ENCODE measurements around the gene TBC1D1. TPM values are rescaled to one million over a fixed set of nuclear protein-coding genes. Genes with fewer than 3 reads are reported as not detected.

The TBC1D1 gene
- total RNA-seq, 1 donor from 2014 or later = 54.5 TPM

DNA sequence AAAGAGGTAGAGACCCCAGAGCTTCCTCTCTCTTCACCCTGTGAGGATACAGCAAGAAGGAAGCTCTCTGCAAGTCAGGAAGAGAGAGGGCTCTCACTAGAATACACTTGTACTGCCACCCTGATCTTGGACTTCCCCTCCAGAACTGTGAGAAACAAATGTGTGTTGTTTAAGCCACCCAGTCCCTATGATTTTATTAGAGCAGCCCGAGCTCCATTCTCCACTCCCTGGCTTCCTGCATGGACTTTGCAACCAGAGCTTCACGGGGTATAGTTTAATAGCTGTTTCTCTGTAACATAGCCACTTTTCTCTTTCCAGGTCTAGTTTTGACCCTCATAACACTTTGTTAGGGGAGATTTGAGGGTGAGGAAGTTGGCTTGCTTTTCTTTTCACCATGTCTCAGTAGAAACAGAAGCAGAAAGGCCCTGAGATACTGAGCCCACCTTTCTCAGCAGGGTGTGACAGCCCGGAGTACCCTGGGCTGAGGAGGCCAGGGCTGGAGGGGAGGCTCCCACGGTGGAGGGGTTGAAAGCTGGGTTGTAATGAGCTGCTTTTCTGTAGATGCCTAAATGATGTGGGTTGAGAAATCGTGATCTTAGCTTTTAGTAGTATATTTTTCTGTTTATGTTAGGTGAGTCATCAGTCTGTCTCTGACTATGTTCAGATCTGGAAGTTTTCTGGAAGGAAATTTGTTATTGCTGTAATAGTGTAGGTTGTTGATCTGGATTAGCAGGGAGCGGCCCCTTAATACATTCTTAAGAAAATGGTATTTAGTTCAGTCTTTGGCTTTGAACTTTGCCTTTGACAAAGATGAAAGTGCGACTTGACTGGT, 187.9 kb downstream of the TBC1D1 start:
- H3K9ac ChIP-seq (ENCODE audit: low read length) = peak overlapping the region; percentile 76
- Mint-ChIP-seq H3K27ac (ENCODE audit: unreplicated experiment) (peak overlapping the region; percentile 64), H3K9me3 (ENCODE audit: unreplicated experiment) (no peaks in the 10 kb centered on the region), H3K4me1 (ENCODE audit: low read depth, unreplicated experiment) (peaks cover 25% of the 10 kb centered on the region), H3K27me3 (ENCODE audit: low read depth, unreplicated experiment) (no peaks in the 10 kb centered on the region), H3K36me3 (ENCODE audit: low read depth, unreplicated experiment) (peaks cover 12% of the 10 kb centered on the region), H3K4me3 (ENCODE audit: unreplicated experiment) (no peak overlapping the region)
- H3K79me2 ChIP-seq (ENCODE audit: insufficient read depth, low read length) = no peaks in the 10 kb centered on the region
- H3K27me3 ChIP-seq (ENCODE audit: insufficient read depth, low read length) = no peaks in the 10 kb centered on the region
- no peaks in the 10 kb centered on the region for H3K36me3 ChIP-seq (ENCODE audit: insufficient read depth, low read length)
- TF ChIP-seq EZH2 (IDR thresholded peaks at IDR 0.05; ENCODE audit: insufficient read depth, low read length) = no peak
- TF ChIP-seq, protein P1, sequence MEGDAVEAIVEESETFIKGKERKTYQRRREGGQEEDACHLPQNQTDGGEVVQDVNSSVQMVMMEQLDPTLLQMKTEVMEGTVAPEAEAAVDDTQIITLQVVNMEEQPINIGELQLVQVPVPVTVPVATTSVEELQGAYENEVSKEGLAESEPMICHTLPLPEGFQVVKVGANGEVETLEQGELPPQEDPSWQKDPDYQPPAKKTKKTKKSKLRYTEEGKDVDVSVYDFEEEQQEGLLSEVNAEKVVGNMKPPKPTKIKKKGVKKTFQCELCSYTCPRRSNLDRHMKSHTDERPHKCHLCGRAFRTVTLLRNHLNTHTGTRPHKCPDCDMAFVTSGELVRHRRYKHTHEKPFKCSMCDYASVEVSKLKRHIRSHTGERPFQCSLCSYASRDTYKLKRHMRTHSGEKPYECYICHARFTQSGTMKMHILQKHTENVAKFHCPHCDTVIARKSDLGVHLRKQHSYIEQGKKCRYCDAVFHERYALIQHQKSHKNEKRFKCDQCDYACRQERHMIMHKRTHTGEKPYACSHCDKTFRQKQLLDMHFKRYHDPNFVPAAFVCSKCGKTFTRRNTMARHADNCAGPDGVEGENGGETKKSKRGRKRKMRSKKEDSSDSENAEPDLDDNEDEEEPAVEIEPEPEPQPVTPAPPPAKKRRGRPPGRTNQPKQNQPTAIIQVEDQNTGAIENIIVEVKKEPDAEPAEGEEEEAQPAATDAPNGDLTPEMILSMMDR (IDR thresholded peaks at IDR 0.05; ENCODE audit: insufficient read depth, low read depth, low read length) = no peak
- peaks cover 35% of the 10 kb centered on the region for H3K4me1 ChIP-seq (ENCODE audit: insufficient read depth, low read length)
- peak overlapping the region; percentile 90 for H3K27ac ChIP-seq (ENCODE audit: low read depth, low read length)
- DNase-seq (ENCODE audit: low read depth) (peak; percentile 81), FAIRE-seq (peak; percentile 54)
- no peak overlapping the region for H3K4me3 ChIP-seq (ENCODE audit: insufficient read depth, low read depth, low read length)
- peak overlapping the region; percentile 62 for H3K4me2 ChIP-seq (ENCODE audit: low read length)
- peak overlapping the region; percentile 28 for H2AFZ ChIP-seq (ENCODE audit: low read depth, low read length)
- no peaks in the 10 kb centered on the region for H4K20me1 ChIP-seq (ENCODE audit: insufficient read depth, low read length)
- no peaks in the 10 kb centered on the region for H3K9me3 ChIP-seq (ENCODE audit: insufficient read depth, low read depth, low read length)

DNA sequence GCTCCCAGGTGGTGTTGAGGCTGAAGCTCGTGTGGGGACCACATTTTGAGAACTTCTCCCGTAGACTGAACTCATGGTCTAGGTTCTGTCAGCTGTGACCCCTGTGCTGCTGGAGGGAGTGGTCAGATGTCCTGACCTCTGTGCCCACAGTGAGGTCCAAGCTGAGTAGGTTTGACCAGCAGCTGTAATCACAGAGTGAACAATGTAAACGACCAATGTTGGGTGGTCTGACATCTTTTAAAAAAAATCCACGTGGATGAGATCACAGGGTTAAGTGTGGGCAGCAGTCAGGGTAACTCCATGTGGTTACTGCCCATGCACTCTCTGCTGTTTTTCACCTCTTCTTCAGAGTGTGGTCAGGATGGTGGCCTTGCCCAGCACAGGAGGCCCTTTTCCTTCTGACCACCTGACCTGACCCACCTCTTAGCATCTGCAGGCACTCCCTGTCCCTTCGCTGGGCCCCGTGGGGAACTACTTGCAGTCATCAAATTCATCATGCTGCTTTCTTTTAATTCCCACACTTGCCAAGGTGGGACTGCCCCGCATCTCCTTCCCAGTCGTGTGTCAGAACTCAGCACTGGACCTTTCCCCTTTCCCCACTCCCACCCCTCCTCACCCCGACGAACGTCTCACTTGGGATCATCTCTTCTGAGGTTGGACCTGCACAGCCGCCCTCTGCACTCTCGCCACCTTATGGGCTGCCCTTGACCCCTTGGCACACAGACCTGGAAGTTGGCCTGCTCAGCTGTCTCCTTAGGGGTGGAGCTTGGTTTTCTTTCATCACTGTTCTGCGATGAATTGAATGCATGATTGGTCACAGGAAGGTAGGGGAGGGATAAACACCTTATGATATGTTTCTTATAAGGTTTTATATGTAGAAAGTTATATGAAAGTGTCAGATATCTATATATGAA, 189.4 kb downstream of the TBC1D1 start:
- Mint-ChIP-seq H3K36me3 (ENCODE audit: low read depth, unreplicated experiment) (peaks cover 10% of the 10 kb centered on the region), H3K4me3 (ENCODE audit: unreplicated experiment) (no peak overlapping the region), H3K9me3 (ENCODE audit: unreplicated experiment) (no peaks in the 10 kb centered on the region), H3K27ac (ENCODE audit: unreplicated experiment) (no peak overlapping the region), H3K4me1 (ENCODE audit: low read depth, unreplicated experiment) (peaks cover 25% of the 10 kb centered on the region), H3K27me3 (ENCODE audit: low read depth, unreplicated experiment) (no peaks in the 10 kb centered on the region)
- FAIRE-seq = no peak
- Histone ChIP-seq H3K27me3 (ENCODE audit: insufficient read depth, low read length) (no peaks in the 10 kb centered on the region), H3K4me2 (ENCODE audit: low read length) (peak overlapping the region; percentile 1), H3K9me3 (ENCODE audit: insufficient read depth, low read depth, low read length) (no peaks in the 10 kb centered on the region), H3K79me2 (ENCODE audit: insufficient read depth, low read length) (no peaks in the 10 kb centered on the region), H3K9ac (ENCODE audit: low read length) (no peak overlapping the region), H3K4me3 (ENCODE audit: insufficient read depth, low read depth, low read length) (no peak overlapping the region), H4K20me1 (ENCODE audit: insufficient read depth, low read length) (no peaks in the 10 kb centered on the region), H2AFZ (ENCODE audit: low read depth, low read length) (no peak overlapping the region), H3K36me3 (ENCODE audit: insufficient read depth, low read length) (peaks cover 7% of the 10 kb centered on the region), H3K4me1 (ENCODE audit: insufficient read depth, low read length) (peaks cover 35% of the 10 kb centered on the region), H3K27ac (ENCODE audit: low read depth, low read length) (no peak overlapping the region)
- TF ChIP-seq EZH2 (IDR thresholded peaks at IDR 0.05; ENCODE audit: insufficient read depth, low read length) = no peak
- TF ChIP-seq, protein P1 (IDR thresholded peaks at IDR 0.05; ENCODE audit: insufficient read depth, low read depth, low read length) = no peak
- no peak for DNase-seq (ENCODE audit: low read depth)

All from astrocyte (in vitro differentiated cells and primary cell).